HepG2 (cell line): ENCODE results near the gene ENTPD6. TPM values are rescaled to one million over a fixed set of nuclear protein-coding genes. Genes with fewer than 3 reads are reported as not detected.

Experiments
- CCAR2 ChIP-seq: fragments of 200-400 bp; formaldehyde crosslinking; optimal IDR thresholded peaks from 2 replicates; pipeline ENCODE3; 2018; ENCODE audit warnings: low read depth, mild to moderate bottlenecking, low read length, moderate library complexity
- FIP1L1 ChIP-seq: fragments of 200-400 bp; formaldehyde crosslinking; IDR thresholded peaks from 2 replicates; pipeline ENCODE4 v1.6.1; 2018; ENCODE audit warnings: low read depth, mild to moderate bottlenecking, low read length, moderate library complexity, borderline replicate concordance; ENCODE audit not compliant: insufficient read depth
- FOXK1 ChIP-seq: sonication (generic); formaldehyde crosslinking; IDR thresholded peaks from 2 replicates; pipeline ENCODE4 v1.4.0; 2020; ENCODE audit warnings: low read depth, missing genetic modification reagents, borderline replicate concordance
- IKZF4 ChIP-seq: sonication (generic); formaldehyde crosslinking; IDR thresholded peaks from 2 replicates; pipeline ENCODE4 v1.5.1; 2020; ENCODE audit warnings: borderline replicate concordance, mild to moderate bottlenecking, low read depth, missing genetic modification reagents; ENCODE audit errors: not compliant biosample characterization
- KLF16 ChIP-seq, 2 experiments: sonication (generic) in 1 of 2; formaldehyde crosslinking in 1 of 2; IDR thresholded peaks; 2 replicates each; pipeline versions ENCODE4 v1.6.1 to v1.8.0; 2016 to 2023; ENCODE audit warnings: missing genetic modification reagents in 2 of 2, missing compliant biosample characterization in 1 of 2
- KLF6 ChIP-seq: IDR thresholded peaks from 2 replicates; pipeline ENCODE4 v1.8.0; 2016; ENCODE audit warnings: missing biosample characterization, missing genetic modification reagents
- KMT2B ChIP-seq: IDR thresholded peaks from 2 replicates; pipeline ENCODE4 v1.6.1; 2016; ENCODE audit warnings: missing genetic modification reagents, missing compliant biosample characterization
- NR2F1 ChIP-seq, 2 experiments: fragments of 450-650 bp in 1 of 2; formaldehyde crosslinking in 1 of 2; IDR thresholded peaks; 2 replicates each; pipeline versions ENCODE4 v1.5.0 to v1.6.1; 2016 to 2020; ENCODE audit warnings: mild to moderate bottlenecking in 1 of 2, missing compliant biosample characterization in 1 of 2, missing genetic modification reagents in 1 of 2, moderate library complexity in 1 of 2
- PHB2 ChIP-seq: fragments of 450-650 bp; IDR thresholded peaks from 2 replicates; pipeline ENCODE4 v1.6.1; 2018; ENCODE audit not compliant: partially characterized antibody
- POLR2AphosphoS5 ChIP-seq: IDR thresholded peaks from 2 replicates; pipeline ENCODE4 v1.6.1; 2012; ENCODE audit warnings: low read depth, low read length
- PRPF4 ChIP-seq: fragments of 200-400 bp; formaldehyde crosslinking; IDR thresholded peaks from 2 replicates; pipeline ENCODE4 v1.6.1; 2016; ENCODE audit warnings: low read length, low read depth; ENCODE audit not compliant: poor library complexity, severe bottlenecking
- SCMH1 ChIP-seq: sonication (generic); formaldehyde crosslinking; IDR thresholded peaks from 2 replicates; pipeline ENCODE4 v1.9.0; 2021; ENCODE audit warnings: missing genetic modification reagents, mild to moderate bottlenecking, borderline replicate concordance
- SMAD9 ChIP-seq: sonication (generic); formaldehyde crosslinking; IDR thresholded peaks from 2 replicates; pipeline ENCODE4 v1.5.1; 2020; ENCODE audit warnings: mild to moderate bottlenecking, missing genetic modification reagents
- SP4 ChIP-seq: sonication (generic); formaldehyde crosslinking; IDR thresholded peaks from 2 replicates; pipeline ENCODE4 v1.8.1; 2023; ENCODE audit warnings: mild to moderate bottlenecking, missing genetic modification reagents
- SRSF4 ChIP-seq: fragments of 200-400 bp; formaldehyde crosslinking; IDR thresholded peaks from one replicate; pipeline ENCODE4 v1.6.1; 2018; ENCODE audit warnings: mild to moderate bottlenecking, low read depth, low read length, moderate library complexity; ENCODE audit not compliant: poor library complexity, severe bottlenecking
- TBX2 ChIP-seq: sonication (generic); formaldehyde crosslinking; IDR thresholded peaks from 2 replicates; pipeline ENCODE4 v1.5.0; 2020; ENCODE audit warnings: missing genetic modification reagents, mild to moderate bottlenecking, borderline replicate concordance
- ZNF335 ChIP-seq: sonication (generic); formaldehyde crosslinking; IDR thresholded peaks from 2 replicates; pipeline ENCODE4 v1.4.0; 2020; ENCODE audit warnings: missing genetic modification reagents
- ZNF552 ChIP-seq: sonication (generic); formaldehyde crosslinking; IDR thresholded peaks from 2 replicates; pipeline ENCODE4 v1.9.0; 2022; ENCODE audit warnings: missing genetic modification reagents, mild to moderate bottlenecking, borderline replicate concordance
- ZNF644 ChIP-seq: IDR thresholded peaks from 2 replicates; pipeline ENCODE4 v1.6.1; 2016; ENCODE audit warnings: low read depth
- ZNF674 ChIP-seq: sonication (generic); formaldehyde crosslinking; IDR thresholded peaks from 2 replicates; pipeline ENCODE4 v1.5.0; 2020; ENCODE audit warnings: low read depth, mild to moderate bottlenecking, missing genetic modification reagents
- ZNF720 ChIP-seq: sonication (generic); formaldehyde crosslinking; IDR thresholded peaks from 2 replicates; pipeline ENCODE4 v1.4.0; 2020; ENCODE audit warnings: missing genetic modification reagents
- polyA plus RNA-seq, 8 experiments: library from polyadenylated mRNA; depleted of rRNA in 3 of 8; stranded (reverse) in 7 of 8; unstranded in 1 of 8; fragments of >200 nt; fragmentation: Illumina TruSeq in 4 of 8; extraction: Trizol in 4 of 8; gene quantifications; 2 replicates each; pipeline versions ENCODE4 v1.2.1 to v1.2.3, GENCODE V29; 2011 to 2016; ENCODE audit warnings: low read depth in 4 of 8, missing spikeins in 1 of 8, mixed read lengths in 1 of 8; ENCODE audit not compliant: insufficient read depth in 1 of 8
- total RNA-seq, 5 experiments: library from RNA; depleted of rRNA; stranded (reverse); fragments of >200 nt; fragmentation: Illumina TruSeq; extraction: Trizol; gene quantifications; 2 replicates each; pipeline ENCODE4 v1.2.3, GENCODE V29; 2016; ENCODE audit warnings: low read depth in 1 of 5
- TF ChIP-seq, protein P1 (sequence below): sonication (generic); formaldehyde crosslinking; IDR thresholded peaks from 2 replicates; pipeline ENCODE4 v1.9.0; 2021; ENCODE audit warnings: missing genetic modification reagents, mild to moderate bottlenecking, borderline replicate concordance
- TF ChIP-seq, protein P2 (sequence below): sonication (generic); formaldehyde crosslinking; IDR thresholded peaks from 2 replicates; pipeline ENCODE4 v1.5.1; 2020; ENCODE audit warnings: mild to moderate bottlenecking, moderate library complexity, missing genetic modification reagents
- TF ChIP-seq, protein P3 (sequence below), 2 experiments: fragments of 450-650 bp in 1 of 2; sonication (generic) in 1 of 2; formaldehyde crosslinking; IDR thresholded peaks; 2 replicates each; pipeline versions ENCODE4 v1.5.0 to v1.8.0; 2020 to 2022; ENCODE audit warnings: mild to moderate bottlenecking in 1 of 2, missing genetic modification reagents in 1 of 2
- TF ChIP-seq, protein P4 (sequence below): IDR thresholded peaks from 2 replicates; pipeline ENCODE4 v1.6.1; 2018; ENCODE audit warnings: missing genetic modification reagents

Gene ENTPD6
- total and polyA plus RNA-seq, 2 of the 13 experiments (the other 11 are each of a cell fraction or from before 2014, with no cell fraction given): 164 to 172 TPM

DNA sequence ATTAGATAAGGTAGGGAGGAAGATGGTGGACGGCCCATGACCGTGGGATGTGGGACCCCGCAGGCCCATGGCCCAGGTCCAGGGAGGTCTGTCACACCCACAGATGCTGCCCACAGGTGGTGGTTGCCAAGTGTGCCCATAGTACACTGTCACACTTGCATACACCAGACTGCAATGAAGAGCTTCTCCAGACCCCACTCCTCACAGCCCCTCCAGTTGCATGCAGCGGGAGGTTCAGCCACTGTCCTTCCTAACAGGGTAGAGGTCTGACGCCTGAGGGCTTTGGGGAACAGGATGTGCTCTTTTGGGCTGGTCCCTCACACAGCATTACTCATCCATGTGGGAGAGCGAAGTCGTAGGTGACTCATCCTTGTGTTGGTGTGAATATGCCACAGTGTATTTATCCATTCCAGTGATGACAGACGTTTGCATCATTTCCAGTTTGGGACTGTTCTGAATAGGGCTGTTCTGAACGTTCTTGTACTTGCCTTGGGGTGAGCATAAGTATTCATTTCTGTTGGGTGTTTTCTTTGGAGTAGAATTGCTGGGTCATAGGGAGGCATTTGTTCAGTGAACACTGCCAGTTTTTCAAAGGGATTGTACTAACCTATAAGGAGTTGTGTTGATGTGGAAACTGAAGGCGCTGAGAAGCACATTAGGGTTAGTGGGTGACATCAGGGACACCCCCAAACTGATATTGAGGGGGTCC, 42.3 kb downstream of the ENTPD6 start (continued):
- TF ChIP-seq SMAD9 (CRISPR knock-in tag) (no peak), ZNF644 (CRISPR knock-in tag) (peak; percentile 67; the same call in 1 of the 2 replicates), PRPF4 (no peak), SCMH1 (CRISPR knock-in tag) (no peak), ZNF552 (no peak), ZNF674 (CRISPR knock-in tag) (no peak), FOXK1 (CRISPR knock-in tag) (peak; percentile 76; the same call in 1 of the 2 replicates), KLF6 (no peak), SP4 (no peak), POLR2AphosphoS5 (no peak), IKZF4 (no peak), ZNF720 (CRISPR knock-in tag) (0 out of 2 replicates have a peak, but pooled peaks have one; percentile 38), SRSF4 (no peak), CCAR2 (peak; percentile 34), ZNF335 (CRISPR knock-in tag) (peak; percentile 70; the same call in 1 of the 2 replicates), PHB2 (no peak), NR2F1 (CRISPR knock-in tag; IDR thresholded peaks at IDR 0.05) (no peak), KMT2B (CRISPR knock-in tag) (no peak; the same call in 1 of the 2 replicates), FIP1L1 (peak; percentile 14; the same call in 1 of the 2 replicates), KLF16 (CRISPR knock-in tag; IDR thresholded peaks at IDR 0.05) (peak in 1 of 2 experiments; percentile 87; a peak in 2 of 4 replicates), TBX2 (CRISPR knock-in tag) (peak; percentile 67)
- TF ChIP-seq, protein P1, sequence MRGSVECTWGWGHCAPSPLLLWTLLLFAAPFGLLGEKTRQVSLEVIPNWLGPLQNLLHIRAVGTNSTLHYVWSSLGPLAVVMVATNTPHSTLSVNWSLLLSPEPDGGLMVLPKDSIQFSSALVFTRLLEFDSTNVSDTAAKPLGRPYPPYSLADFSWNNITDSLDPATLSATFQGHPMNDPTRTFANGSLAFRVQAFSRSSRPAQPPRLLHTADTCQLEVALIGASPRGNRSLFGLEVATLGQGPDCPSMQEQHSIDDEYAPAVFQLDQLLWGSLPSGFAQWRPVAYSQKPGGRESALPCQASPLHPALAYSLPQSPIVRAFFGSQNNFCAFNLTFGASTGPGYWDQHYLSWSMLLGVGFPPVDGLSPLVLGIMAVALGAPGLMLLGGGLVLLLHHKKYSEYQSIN (CRISPR knock-in tag): no peak
- TF ChIP-seq, protein P2, sequence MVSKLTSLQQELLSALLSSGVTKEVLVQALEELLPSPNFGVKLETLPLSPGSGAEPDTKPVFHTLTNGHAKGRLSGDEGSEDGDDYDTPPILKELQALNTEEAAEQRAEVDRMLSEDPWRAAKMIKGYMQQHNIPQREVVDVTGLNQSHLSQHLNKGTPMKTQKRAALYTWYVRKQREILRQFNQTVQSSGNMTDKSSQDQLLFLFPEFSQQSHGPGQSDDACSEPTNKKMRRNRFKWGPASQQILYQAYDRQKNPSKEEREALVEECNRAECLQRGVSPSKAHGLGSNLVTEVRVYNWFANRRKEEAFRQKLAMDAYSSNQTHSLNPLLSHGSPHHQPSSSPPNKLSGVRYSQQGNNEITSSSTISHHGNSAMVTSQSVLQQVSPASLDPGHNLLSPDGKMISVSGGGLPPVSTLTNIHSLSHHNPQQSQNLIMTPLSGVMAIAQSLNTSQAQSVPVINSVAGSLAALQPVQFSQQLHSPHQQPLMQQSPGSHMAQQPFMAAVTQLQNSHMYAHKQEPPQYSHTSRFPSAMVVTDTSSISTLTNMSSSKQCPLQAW (CRISPR knock-in tag): 0 out of 2 replicates have a peak, but pooled peaks have one; percentile 41
- TF ChIP-seq, protein P3, sequence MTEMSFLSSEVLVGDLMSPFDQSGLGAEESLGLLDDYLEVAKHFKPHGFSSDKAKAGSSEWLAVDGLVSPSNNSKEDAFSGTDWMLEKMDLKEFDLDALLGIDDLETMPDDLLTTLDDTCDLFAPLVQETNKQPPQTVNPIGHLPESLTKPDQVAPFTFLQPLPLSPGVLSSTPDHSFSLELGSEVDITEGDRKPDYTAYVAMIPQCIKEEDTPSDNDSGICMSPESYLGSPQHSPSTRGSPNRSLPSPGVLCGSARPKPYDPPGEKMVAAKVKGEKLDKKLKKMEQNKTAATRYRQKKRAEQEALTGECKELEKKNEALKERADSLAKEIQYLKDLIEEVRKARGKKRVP (CRISPR knock-in tag; IDR thresholded peaks at IDR 0.05): peak in 1 of 2 experiments; percentile 100; a peak in 2 of 4 replicates
- TF ChIP-seq, protein P4, sequence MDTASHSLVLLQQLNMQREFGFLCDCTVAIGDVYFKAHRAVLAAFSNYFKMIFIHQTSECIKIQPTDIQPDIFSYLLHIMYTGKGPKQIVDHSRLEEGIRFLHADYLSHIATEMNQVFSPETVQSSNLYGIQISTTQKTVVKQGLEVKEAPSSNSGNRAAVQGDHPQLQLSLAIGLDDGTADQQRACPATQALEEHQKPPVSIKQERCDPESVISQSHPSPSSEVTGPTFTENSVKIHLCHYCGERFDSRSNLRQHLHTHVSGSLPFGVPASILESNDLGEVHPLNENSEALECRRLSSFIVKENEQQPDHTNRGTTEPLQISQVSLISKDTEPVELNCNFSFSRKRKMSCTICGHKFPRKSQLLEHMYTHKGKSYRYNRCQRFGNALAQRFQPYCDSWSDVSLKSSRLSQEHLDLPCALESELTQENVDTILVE: peak; percentile 31; the same call in 1 of the 2 replicates
